Glomerular endothelial cell (primary cell): ENCODE measurements around the gene ATP13A5. TPM values are rescaled to one million over a fixed set of nuclear protein-coding genes. Genes with fewer than 3 reads are reported as not detected.

Experiments
- total RNA-seq: library from RNA; depleted of rRNA; stranded (reverse); fragments of >200 nt; gene quantifications from 2 replicates; pipeline ENCODE4 v1.2.3, GENCODE V29; 2015

The ATP13A5 gene
- total RNA-seq, 1 donor from 2014 or later = not detected

Other genes with a start within 250 kb of the ATP13A5 start
- gene PLAAT1, start 137.5 kb downstream of the ATP13A5 start, total RNA-seq = 5.2 and 7.3 TPM in 2 replicates
- gene ATP13A4, start 176.1 kb upstream of the ATP13A5 start, total RNA-seq = 0.34 TPM in 1 of 2 replicates, not detected in the other
- 34.3 and 68.2 TPM in 2 replicates for gene OPA1, start 214.5 kb upstream of the ATP13A5 start, total RNA-seq